Bronchial epithelial cell (primary cell): ENCODE results near the gene SLC25A19. TPM values are rescaled to one million over a fixed set of nuclear protein-coding genes. Genes with fewer than 3 reads are reported as not detected.

Experiments
- DNase-seq: peaks from one replicate; pipeline ENCODE4 v3.0.0-alpha.2; 2010; ENCODE audit warnings: low read depth
- FAIRE-seq: peaks from 2 replicates; lab custom pipeline; 2011; peaks lifted over from hg19 to GRCh38; lab: Jason Lieb, UNC
- H3K27me3 ChIP-seq: 2 replicates; pipeline ENCODE4 v1.5.1; 2011; ENCODE audit warnings: low read length; ENCODE audit not compliant: control insufficient read depth, insufficient read depth
- H3K36me3 ChIP-seq: 2 replicates; pipeline ENCODE4 v1.5.1; 2011; ENCODE audit warnings: low read length; ENCODE audit not compliant: control insufficient read depth, insufficient read depth
- H3K4me3 ChIP-seq: 2 replicates; pipeline ENCODE4 v1.5.1; 2011; ENCODE audit warnings: mild to moderate bottlenecking, low read depth, low read length, control low read depth
- CTCF ChIP-seq: IDR thresholded peaks from 2 replicates; pipeline ENCODE4 v1.5.1; 2011; ENCODE audit warnings: mild to moderate bottlenecking, moderate library complexity, low read length, control low read depth, inconsistent platforms; ENCODE audit not compliant: insufficient read depth, severe bottlenecking
- total RNA-seq: library from RNA; depleted of rRNA; stranded (reverse); fragments of >200 nt; gene quantifications from 2 replicates; pipeline ENCODE4 v1.2.1, GENCODE V29; 2014

Gene SLC25A19
- total RNA-seq, 1 donor from 2014 or later, result 12.1 TPM

GRCh38 chr17:75242461-75243042 is 46.7 kb downstream of the SLC25A19 start:
- Histone ChIP-seq H3K36me3 (peaks cover 55% of the 10 kb centered on the region), H3K27me3 (no peaks in the 10 kb centered on the region), H3K4me3 (no peak overlapping the region)
- FAIRE-seq (no peak), DNase-seq (no peak)
- TF ChIP-seq CTCF, result no peak

GRCh38 chr17:75241996-75242460 is 47.2 kb downstream of the SLC25A19 start:
- peaks cover 59% of the 10 kb centered on the region for H3K36me3 ChIP-seq
- DNase-seq (no peak), FAIRE-seq (peak; percentile 60)
- no peaks in the 10 kb centered on the region for H3K27me3 ChIP-seq
- no peak for TF ChIP-seq CTCF
- H3K4me3 ChIP-seq, result no peak overlapping the region

GRCh38 chr17:75241502-75241901 is 47.7 kb downstream of the SLC25A19 start:
- DNase-seq (no peak), FAIRE-seq (no peak)
- TF ChIP-seq CTCF, result no peak
- H3K36me3 ChIP-seq, result peaks cover 58% of the 10 kb centered on the region
- no peak overlapping the region for H3K4me3 ChIP-seq
- no peaks in the 10 kb centered on the region for H3K27me3 ChIP-seq

GRCh38 chr17:75241143-75241430 is 48.1 kb downstream of the SLC25A19 start:
- Histone ChIP-seq H3K27me3 (no peaks in the 10 kb centered on the region), H3K4me3 (no peak overlapping the region), H3K36me3 (peaks cover 55% of the 10 kb centered on the region)
- no peak for TF ChIP-seq CTCF
- FAIRE-seq (no peak), DNase-seq (no peak)

GRCh38 chr17:75240394-75241142 is 48.7 kb downstream of the SLC25A19 start:
- peaks cover 53% of the 10 kb centered on the region for H3K36me3 ChIP-seq
- TF ChIP-seq CTCF, result peak; percentile 87
- DNase-seq (no peak), FAIRE-seq (no peak)
- no peak overlapping the region for H3K4me3 ChIP-seq
- H3K27me3 ChIP-seq, result no peaks in the 10 kb centered on the region
